CD4-positive, alpha-beta T cell (primary cell): ENCODE measurements around the gene NPAS3. TPM values are rescaled to one million over a fixed set of nuclear protein-coding genes. Genes with fewer than 3 reads are reported as not detected.

Experiments used
- ATAC-seq: fragments of 200-7000 bp; cut with Tn5 transposase; one replicate; pipeline ENCODE4 v1.10.0; 2022; ENCODE audit warnings: mild to moderate bottlenecking; ENCODE audit not compliant: poor library complexity
- CTCF ChIA-PET: fragments of 350-600 bp; sonication (Branson Sonifier 250); formaldehyde crosslinking; loops from one replicate; lab custom pipeline; 2021; ENCODE audit warnings: antibody characterized with exemption, inconsistent platforms; lab: Charles Lee
- POLR2A ChIA-PET: fragments of 350-600 bp; sonication (Branson Sonifier 250); formaldehyde crosslinking; loops from one replicate; lab custom pipeline; 2021; ENCODE audit warnings: antibody characterized with exemption, inconsistent platforms; lab: Charles Lee
- DNase-seq, 14 experiments: peaks; one replicate each; pipeline ENCODE4 v3.0.0-alpha.2; 2013 to 2020; ENCODE audit warnings: mixed read lengths in 2 of 14
- H3K27ac ChIP-seq, 2 donors: one replicate each; pipeline versions ENCODE4 v1.5.1 to v1.7.0; 2013; ENCODE audit warnings: low read length in 2 of 2, low read depth in 1 of 2, mild to moderate bottlenecking in 1 of 2
- H3K27me3 ChIP-seq, 2 experiments: 1 replicate in 1 of 2; 2 replicates in 1 of 2; pipeline versions ENCODE4 v1.6.1 to v1.7.0; 2013; ENCODE audit warnings: low read length in 2 of 2, control low read depth in 1 of 2, mild to moderate bottlenecking in 1 of 2, moderate library complexity in 1 of 2; ENCODE audit not compliant: insufficient read depth in 2 of 2, control insufficient read depth in 1 of 2
- H3K36me3 ChIP-seq: one replicate; pipeline ENCODE4 v1.6.1; 2013; ENCODE audit warnings: low read length, control low read depth; ENCODE audit not compliant: insufficient read depth
- H3K4me1 ChIP-seq: one replicate; pipeline ENCODE4 v1.6.1; 2013; ENCODE audit warnings: low read length, control low read depth; ENCODE audit not compliant: insufficient read depth
- H3K4me3 ChIP-seq: one replicate; pipeline ENCODE4 v1.5.1; 2013; ENCODE audit warnings: mild to moderate bottlenecking, low read length, moderate library complexity
- H3K9me3 ChIP-seq, 2 experiments: 1 replicate in 1 of 2; 2 replicates in 1 of 2; pipeline versions ENCODE4 v1.6.1 to v1.7.0; 2013; ENCODE audit warnings: low read length in 2 of 2, mild to moderate bottlenecking in 2 of 2, control low read depth in 1 of 2, moderate library complexity in 1 of 2; ENCODE audit not compliant: control insufficient read depth in 1 of 2, insufficient read depth in 1 of 2
- H3K27ac Mint-ChIP-seq: one replicate; pipeline ENCODE4 v1.8.0; 2020; ENCODE audit warnings: mixed read lengths
- H3K27me3 Mint-ChIP-seq: one replicate; pipeline ENCODE4 v1.8.0; 2021; ENCODE audit warnings: mixed read lengths
- H3K36me3 Mint-ChIP-seq: one replicate; pipeline ENCODE4 v1.8.0; 2021; ENCODE audit warnings: low read depth, mixed read lengths
- H3K4me1 Mint-ChIP-seq: one replicate; pipeline ENCODE4 v1.8.0; 2021; ENCODE audit warnings: low read depth, mixed read lengths
- H3K4me3 Mint-ChIP-seq: one replicate; pipeline ENCODE4 v1.8.0; 2020; ENCODE audit warnings: mild to moderate bottlenecking, mixed read lengths
- H3K9me3 Mint-ChIP-seq: one replicate; pipeline ENCODE4 v1.8.0; 2020; ENCODE audit warnings: mixed read lengths
- CTCF ChIP-seq: fragments of 200-600 bp; IDR thresholded peaks from one replicate; pipeline ENCODE4 v1.8.0; 2022; ENCODE audit warnings: antibody characterized with exemption, mild to moderate bottlenecking
- intact Hi-C, 2 experiments: fragments of 100-400 bp; cut with DNase I in 1 of 2; cut with micrococcal nuclease in 1 of 2; formaldehyde crosslinking; loops; one replicate each; pipeline versions ENCODE4 v1.15.1 to v1.9.0; 2023 to 2025; cut with DNase I, micrococcal nuclease
- total RNA-seq, 174 experiments: library from RNA in 2 of 174; stranded (reverse) in 2 of 174; gene quantifications; one replicate each; pipeline ENCODE4 v1.2.3 and lab custom pipeline; 2021 to 2026

The NPAS3 gene
- total RNA-seq, 2 experiments from 2014 or later = not detected

DNA sequence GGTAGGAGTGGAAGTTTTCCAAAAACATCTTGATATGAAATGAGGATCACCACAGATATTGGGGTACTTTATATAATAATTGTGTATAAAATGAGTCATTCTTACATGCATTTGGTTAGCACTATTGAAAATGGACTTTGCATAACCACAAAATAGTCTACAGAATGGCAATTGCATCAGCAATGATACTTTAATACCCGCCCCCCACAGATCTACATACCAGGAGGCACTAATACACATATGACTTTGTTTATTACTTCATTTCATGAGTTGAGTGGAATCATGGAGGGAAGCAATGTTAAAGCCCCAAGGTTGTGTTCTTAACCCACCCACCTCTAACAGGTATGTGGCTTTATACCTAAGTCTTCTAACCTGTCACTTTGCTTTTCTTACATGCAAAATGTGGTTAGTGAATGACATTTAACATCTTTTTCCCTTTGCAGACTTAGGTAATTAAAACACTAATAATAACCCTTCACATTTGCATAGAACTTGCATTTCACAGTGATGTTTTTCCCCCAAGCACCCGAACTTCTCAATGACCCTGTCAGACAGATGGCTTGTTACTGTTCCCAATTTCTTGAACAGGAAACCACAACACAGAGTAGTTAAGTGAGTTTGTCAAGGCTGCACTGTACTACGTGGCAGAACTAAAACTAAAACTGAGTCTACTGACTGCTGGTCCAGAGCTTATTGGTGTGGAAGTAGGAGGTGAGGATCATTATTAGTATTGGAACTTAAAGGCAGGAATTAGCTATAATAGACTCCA, 101.9 kb downstream of the NPAS3 start:
- POLR2A ChIA-PET = no interaction called here
- H3K27me3 ChIP-seq = no peaks in the 10 kb centered on the region

GRCh38 chr14:33042591-33042990, 103.9 kb downstream of the NPAS3 start:
- Mint-ChIP-seq H3K4me1 (no peaks in the 10 kb centered on the region), H3K27ac (no peak overlapping the region), H3K4me3 (no peak overlapping the region), H3K36me3 (no peaks in the 10 kb centered on the region), H3K9me3 (peaks cover 10% of the 10 kb centered on the region), H3K27me3 (no peaks in the 10 kb centered on the region)
- Histone ChIP-seq H3K4me3 (no peak overlapping the region), H3K27ac (no peak overlapping the region), H3K36me3 (no peaks in the 10 kb centered on the region), H3K9me3 (no peaks in the 10 kb centered on the region), H3K27me3 (no peaks in the 10 kb centered on the region), H3K4me1 (no peaks in the 10 kb centered on the region)
- ATAC-seq (no peak), DNase-seq (no peak)
- ChIA-PET POLR2A (no interaction called here), CTCF (no interaction called here)
- no peak for TF ChIP-seq CTCF
- intact Hi-C loops = no loop called here

More for the DNA sequence above, 101.9 kb downstream of the NPAS3 start:
- no peaks in the 10 kb centered on the region for H3K9me3 ChIP-seq
- intact Hi-C loops = no loop called here
- DNase-seq = no peak
- no peak overlapping the region for H3K27ac ChIP-seq
- no peaks in the 10 kb centered on the region for H3K27me3 Mint-ChIP-seq
- no peak overlapping the region for H3K4me3 Mint-ChIP-seq
- no peak for TF ChIP-seq CTCF
- no peak overlapping the region for H3K4me3 ChIP-seq
- H3K4me1 ChIP-seq = no peaks in the 10 kb centered on the region
- CTCF ChIA-PET = no interaction called here
- no peaks in the 10 kb centered on the region for H3K36me3 ChIP-seq
- H3K4me1 Mint-ChIP-seq = no peaks in the 10 kb centered on the region
- no peak overlapping the region for H3K27ac Mint-ChIP-seq
- peaks cover 3% of the 10 kb centered on the region for H3K9me3 Mint-ChIP-seq
- ATAC-seq = no peak
- no peaks in the 10 kb centered on the region for H3K36me3 Mint-ChIP-seq

GRCh38 chr14:33045760-33046159, 107.1 kb downstream of the NPAS3 start:
- Histone ChIP-seq H3K4me1 (no peaks in the 10 kb centered on the region), H3K36me3 (no peaks in the 10 kb centered on the region), H3K27ac (no peak overlapping the region), H3K9me3 (no peaks in the 10 kb centered on the region), H3K27me3 (no peaks in the 10 kb centered on the region), H3K4me3 (no peak overlapping the region)
- Mint-ChIP-seq H3K27me3 (no peaks in the 10 kb centered on the region), H3K4me3 (no peak overlapping the region), H3K27ac (no peak overlapping the region), H3K4me1 (no peaks in the 10 kb centered on the region), H3K36me3 (no peaks in the 10 kb centered on the region), H3K9me3 (peaks cover 13% of the 10 kb centered on the region)
- ChIA-PET POLR2A (no interaction called here), CTCF (no interaction called here)
- no peak for TF ChIP-seq CTCF
- ATAC-seq (no peak), DNase-seq (no peak)
- intact Hi-C loops = no loop called here
